Stimulated activated CD4-positive, alpha-beta T cell treated with anti-CD3 and anti-CD28 coated beads, Interleukin-4, amount 100 ng/mL, for 24 hours (primary cell): ENCODE measurements around the gene LSM7.
A peak's percentile ranks its signal among the peaks of the same experiment; 100 is the strongest.

Source experiments
- DNase-seq: peaks from one replicate; pipeline ENCODE4 v3.0.0-alpha.2; 2020

Gene LSM7

DNA sequence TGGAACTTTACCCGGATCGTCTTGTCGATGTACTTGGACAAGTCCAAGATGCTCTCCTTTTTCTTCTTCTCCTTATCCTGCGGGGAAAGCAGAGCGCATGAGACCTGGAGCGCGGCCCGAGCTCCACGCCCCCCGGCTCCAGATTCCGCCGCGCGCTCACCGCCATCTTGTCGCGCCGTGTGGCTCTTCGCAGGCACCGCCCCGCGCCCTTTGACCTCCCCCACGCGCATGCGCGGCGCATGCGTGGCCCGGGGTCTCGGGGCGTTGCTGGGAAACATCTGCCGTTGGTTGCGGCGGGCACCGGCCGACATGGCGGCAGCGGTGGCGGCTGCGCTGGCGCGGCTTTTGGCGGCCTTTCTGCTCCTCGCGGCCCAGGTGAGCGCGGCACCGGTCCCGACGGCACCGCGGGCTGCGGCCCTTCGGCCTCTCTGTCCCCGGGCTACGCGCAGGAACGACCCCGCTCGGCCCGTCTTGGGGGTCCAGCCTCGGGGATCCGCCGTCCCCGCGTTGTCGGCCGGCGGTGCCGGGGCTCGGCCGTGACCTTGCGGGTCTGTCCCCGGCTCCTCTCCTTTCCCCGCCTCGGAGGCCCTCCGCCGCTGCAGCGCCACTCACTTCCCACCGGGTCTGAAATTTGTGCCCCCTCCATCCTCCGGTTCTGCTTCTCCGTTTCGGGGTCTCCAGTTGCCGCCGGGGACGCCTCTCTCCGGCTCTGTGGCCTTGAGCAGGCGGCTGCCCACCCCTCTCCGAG, at the start of gene LSM7, which contains the start of gene SPPL2B:
Gene LSM7, minus strand, starts transcription at position 186 of the 748 bp plus-strand sequence. Its CDS starts 20 bp downstream, at position 166.
Gene SPPL2B, plus strand, starts transcription at position 284 of the 748 bp plus-strand sequence. Its CDS starts 26 bp downstream, at position 310.
- DNase-seq: peak; percentile 92

DNA sequence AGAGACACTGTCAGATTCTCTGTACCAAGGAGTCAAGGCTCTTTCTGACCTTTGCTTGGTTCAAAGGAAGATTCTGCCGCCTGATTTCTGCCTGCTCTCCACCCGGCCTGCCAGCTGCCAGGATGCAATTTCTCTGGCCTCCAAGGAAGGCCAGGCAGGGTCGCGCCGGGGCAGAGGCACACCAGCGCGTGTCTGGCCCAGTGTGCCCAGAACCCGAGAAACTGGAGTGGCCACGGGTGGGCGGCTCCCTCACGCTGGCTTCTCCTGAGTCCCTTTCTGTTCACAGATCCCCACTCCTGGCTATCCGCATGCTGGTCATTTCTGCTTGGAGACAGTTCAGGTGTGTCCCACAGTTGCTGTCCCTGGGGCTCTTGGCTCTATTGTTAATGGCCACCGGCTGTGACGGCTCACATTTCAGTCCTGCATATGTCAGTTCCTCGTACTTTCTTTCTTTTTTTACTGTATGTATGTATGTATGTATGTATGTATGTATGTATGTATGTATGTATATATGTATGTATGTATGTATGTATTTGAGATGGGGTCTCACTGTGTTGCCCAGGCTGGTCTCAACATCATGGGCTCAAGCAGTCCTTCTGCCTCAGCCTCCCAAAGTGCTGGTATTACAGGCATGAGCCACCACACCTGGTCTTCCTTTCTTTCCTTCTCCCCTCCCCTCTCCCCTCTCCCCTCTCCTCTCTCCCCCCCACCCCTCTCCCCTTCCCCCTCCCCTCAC, 48.6 kb upstream of the LSM7 start:
- DNase-seq: no peak

DNA sequence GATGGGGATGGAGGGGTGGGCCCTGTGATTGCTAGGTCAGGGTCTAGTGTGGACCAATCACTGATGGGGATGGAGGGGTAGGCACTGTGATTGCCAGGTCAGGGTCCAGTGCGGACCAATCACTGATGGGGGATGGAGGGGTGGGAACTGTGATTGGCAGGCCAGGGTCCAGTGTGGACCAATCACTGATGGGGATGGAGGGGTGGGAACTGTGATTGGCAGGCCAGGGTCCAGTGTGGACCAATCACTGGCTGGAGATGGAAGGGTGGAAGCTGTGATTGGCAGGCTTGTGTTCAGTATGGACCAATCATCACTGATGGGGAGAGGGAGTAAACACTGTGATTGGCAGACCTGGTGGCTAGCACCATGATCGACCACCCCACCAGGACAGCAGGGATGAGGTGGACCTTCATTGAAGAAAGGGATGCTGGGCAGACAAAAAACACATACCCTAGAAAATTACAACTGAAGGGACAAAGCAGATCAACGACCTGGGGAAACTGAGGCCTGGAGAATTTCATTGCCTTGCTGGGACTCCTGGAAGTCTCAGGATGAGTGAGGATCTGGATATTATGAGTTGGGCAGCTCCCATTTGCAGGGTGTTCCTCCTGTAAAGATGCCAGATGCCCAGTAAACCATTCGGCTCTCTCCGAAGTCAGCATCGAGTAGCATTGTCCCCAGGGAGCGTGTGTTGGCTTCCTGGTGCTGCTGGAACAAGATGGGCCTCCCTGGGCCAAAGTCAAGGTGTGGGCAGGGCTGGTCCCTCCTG, 47.2 kb upstream of the LSM7 start:
- DNase-seq: no peak

DNA sequence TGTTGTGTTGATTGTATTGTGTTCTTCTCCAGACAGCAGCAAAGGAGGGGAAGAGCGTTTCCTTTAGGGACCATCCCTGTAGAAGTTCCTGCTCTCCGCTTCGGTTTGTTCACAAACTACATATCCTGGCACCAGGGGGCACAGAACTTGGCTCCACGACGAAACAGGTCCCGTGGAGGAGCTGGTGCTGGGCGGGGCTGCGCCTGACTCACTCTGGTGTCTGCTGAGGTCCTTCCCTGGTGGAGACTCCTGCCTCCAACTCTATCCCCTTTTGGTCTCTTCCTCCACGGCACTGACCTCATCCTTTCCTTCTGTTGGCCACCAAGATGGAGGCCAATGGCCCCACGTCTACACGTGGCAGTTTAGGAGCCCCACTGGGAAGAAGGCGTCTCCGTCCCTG, 46.4 kb upstream of the LSM7 start:
- DNase-seq: no peak

DNA sequence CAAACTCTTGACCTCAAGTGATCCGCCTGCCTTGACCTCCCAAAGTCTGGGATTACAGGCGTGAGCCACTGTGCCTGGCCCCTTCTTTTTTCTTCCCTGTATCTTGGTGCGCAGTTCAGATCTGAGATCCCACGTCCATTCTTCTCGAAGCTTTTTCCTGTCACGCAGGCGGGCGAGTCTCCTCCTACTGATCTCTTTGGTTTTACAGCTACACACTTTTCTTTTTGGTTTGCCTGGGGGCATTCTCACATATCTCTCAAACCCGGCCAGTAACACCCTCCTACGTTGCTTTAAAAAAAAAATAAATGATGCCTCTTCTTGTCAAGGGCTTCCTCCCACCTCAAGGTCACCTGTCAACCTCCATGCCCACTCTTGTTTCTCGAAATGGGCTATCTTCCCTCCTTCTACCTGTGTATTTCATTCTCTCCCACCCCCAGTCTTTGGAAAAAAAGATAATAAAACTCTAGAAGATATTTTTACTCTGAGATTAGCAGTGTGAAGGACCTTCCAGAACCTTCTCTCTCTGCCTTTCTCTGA, 43.8 kb upstream of the LSM7 start:
- DNase-seq: no peak

DNA sequence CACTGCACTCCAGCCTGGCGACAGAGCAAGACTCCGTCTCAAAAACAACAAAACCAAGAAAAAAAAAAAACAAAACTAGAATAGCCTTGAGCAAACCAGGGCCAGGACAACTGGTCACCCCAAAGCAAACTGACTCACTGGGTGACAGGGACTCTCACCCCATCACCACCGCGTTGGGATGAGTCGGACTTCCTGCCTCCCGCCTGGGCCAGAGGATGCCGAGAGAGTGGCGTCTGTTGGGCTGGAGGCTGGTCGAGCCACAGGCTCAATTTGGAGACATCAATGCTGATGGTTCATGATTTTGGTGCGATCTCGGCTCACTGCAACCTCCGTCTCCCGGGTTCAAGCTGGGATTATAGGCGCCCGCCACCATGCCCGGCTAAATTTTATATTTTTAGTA, 43.3 kb upstream of the LSM7 start:
- DNase-seq: no peak

DNA sequence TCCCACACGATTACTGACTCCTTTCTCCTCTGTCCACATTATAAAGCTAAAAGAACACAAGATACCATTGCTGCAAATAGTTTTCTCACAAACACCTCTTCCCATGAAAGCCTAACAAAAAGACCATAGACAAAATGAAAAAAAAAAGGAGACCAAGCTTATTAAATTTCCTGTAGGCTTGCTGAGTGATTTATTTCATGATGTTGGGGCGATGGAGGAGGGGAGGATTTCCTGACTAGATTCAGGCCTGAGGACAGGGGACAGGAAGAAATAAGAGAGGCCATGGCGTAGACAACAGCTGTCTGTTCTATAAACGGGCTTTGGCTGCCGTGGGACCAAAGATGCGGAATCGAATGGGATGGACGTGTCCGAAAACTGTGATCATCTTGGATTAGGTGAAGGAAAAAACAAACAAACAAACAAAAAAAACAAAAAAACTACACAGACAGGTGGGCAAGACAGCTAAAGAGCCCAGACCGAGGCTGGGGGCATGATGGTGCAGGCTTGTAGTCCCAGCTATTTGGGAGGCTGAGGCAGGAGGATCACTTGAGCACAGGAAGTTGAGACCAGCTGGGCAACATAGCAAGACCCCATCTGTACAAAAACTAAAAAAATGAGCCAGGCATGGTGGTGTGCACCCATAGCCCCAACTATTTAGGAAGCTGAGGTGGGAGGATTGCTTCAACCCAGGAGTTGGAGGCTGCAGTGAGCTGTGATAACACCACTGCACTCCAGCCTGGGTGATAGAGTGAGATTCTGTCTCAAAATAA, 37.0 kb upstream of the LSM7 start:
- DNase-seq: no peak

DNA sequence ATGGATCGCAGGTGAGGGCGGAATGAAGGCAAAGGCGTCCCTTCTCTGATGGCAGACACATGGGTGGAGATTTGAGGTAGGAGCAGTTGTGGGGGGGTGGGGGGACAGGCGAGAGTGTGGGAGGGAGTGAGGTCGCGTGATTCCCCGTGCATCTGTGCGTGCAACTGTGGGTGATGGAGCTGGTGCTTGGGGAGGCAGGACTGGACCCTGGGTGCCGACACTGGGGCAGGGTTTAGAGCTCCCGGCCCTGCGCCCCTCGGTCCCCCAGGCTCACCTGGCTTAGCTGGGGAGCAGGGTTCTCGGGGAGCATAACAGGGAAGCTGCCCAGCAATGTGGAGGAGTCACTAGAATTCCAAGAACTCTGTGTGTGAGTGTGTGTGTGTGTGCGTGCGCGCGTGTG, 35.0 kb upstream of the LSM7 start:
- no peak for DNase-seq

DNA sequence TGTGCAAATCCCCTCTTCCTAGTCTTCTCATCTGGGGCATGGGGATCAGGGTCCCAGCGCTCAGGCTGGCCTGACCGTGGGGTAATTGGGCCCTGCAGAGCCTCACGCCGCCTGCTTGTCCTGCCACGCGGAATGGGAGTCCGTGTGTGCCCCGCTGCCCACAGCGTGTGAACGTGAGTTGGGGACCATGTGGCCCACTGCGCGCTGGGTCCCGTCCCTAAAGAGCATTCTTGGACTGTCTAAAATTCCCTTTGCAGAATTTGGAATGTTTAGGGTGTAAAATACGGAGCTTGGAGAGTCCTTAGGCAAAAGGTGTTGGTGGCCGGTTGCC, 34.5 kb upstream of the LSM7 start:
- DNase-seq: no peak

DNA sequence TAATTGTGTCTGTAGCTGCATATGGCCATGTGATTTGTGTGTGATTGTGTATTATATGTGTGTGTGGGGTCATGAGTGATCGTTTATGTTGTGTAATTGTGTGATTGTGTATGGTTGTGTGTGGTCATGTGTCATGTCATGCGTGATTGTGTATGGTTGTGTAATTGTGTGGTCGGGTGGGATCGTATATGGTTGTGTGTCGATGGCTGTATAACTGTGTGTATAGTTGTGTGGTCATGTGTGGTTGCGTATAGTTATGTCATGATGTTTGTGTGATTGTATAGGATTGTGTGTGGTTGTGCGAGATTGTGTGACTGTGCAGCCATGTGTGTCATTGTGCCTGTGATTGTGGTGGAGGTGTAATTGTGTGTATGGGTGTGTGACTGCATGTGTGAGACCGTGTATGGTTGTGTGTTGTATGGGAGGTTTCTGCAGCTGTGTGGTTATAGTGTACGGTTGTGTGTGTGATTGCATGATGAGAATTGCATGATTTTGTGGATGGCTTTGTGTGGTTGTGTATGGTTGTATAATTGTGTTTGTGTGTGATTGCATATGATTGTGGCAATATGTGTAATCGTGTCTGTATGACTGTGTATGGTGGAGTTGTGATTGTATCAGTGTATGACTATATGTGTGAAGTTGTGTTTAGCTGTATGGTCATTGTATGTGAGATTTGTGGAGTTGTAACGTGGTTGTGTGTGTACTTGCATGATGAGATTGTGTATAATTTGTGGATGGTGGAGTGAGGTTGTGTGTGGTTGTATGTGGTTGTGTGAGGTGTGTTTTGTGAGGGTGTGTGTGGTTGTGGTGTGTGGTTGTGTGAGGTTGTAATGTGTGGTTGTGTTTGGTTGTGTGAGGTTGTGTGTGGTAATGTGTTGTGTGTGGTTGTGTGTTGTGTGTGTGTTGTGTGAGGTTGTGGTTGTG, 33.9 kb upstream of the LSM7 start:
- DNase-seq: no peak

DNA sequence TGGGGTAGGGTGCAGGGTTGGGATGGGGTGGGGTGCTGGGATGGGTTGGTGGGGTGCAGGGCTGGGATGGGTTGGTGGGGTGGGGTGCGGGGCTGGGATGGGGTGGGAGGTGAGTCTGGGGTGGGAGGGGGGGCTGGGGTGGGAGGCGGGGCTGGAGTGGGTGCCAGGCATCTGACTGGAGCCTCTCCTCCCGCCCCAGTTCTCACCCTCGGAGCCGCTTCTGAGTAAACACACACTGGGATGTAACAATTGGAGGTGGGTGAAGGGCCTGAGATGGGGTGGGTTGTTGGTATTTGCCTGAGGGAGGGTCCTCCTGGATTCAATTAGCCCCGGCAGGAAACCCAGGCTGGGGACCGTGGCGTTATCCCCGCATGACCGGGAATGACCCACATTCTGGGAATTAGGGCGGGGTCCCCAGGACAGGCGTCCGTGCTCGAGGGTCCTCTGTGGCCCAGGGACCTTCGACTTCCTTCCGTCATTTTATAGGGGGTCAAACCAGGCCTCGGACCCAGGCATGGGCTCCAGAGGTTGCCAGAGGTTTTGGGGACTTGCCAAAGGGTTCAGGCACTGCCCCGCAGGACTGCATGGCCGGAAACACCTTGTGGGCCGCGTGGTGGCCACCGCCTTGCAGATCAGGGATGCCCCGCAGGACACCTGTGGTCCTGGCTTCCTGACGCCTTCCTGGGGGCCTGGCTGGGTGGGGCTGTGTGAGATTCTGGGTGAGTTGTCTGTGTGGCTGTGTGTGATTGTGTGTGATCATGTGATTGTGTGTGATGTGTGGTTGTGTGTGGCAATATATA, 33.1 kb upstream of the LSM7 start:
- DNase-seq: no peak

DNA sequence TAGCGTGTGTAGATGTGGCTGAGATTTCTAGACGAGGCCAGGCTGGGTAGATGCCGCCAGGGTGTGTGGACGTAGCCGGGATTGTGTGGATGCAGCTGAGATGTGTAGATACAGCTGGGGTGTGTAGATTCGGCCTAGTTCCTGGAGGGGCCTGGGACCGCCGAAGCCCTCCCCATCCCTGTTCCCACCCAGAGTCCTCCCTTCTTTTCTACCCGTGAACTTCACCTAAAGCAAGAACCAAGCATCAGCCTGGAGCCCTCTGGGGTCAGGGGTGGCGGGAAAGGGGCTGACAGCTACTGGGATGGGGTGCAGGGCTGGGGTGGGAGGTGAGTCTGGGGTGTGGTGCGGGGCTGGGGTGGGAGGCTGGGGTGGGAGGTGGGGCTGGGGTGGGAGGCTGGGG, 32.4 kb upstream of the LSM7 start:
- DNase-seq: no peak

DNA sequence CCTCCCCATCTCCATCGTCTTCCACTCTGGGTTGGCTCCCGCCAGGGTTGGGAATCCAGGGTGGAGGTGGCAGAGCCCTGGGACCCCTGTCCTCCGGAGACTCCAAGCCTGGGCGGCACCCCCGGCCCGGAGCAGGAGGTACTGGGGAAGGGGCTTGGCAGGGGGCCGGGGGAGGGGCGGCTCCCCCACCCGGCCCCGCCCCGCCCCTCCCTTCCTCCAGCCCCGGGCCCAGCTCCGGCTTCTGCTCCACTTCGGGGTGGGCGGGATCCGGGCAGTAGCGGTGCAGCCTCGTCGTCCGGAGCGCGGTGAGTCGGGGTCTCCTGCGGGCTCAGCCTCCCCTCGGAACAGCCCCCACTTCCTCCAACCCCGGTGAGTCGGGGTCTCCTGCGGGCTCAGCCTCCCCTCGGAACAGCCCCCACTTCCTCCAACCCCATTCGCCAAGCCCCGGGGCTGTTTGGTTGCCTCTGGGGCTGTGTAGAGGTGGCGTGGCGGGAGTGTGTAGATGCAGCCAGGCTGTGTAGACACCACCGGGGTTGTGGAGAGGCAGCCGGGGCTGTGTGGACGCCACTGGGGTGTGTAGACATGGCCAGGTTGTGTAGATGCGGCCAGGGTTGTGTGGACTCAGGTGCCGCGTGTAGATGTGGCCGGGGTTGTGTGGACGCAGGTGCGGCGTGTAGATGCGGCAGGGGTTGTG, 31.8 kb upstream of the LSM7 start, which contains the start of gene TMPRSS9:
Gene TMPRSS9, plus strand, starts transcription at position 274 of the 694 bp plus-strand sequence. CDS start 29,521 bp downstream, outside the sequence.
- DNase-seq: no peak

DNA sequence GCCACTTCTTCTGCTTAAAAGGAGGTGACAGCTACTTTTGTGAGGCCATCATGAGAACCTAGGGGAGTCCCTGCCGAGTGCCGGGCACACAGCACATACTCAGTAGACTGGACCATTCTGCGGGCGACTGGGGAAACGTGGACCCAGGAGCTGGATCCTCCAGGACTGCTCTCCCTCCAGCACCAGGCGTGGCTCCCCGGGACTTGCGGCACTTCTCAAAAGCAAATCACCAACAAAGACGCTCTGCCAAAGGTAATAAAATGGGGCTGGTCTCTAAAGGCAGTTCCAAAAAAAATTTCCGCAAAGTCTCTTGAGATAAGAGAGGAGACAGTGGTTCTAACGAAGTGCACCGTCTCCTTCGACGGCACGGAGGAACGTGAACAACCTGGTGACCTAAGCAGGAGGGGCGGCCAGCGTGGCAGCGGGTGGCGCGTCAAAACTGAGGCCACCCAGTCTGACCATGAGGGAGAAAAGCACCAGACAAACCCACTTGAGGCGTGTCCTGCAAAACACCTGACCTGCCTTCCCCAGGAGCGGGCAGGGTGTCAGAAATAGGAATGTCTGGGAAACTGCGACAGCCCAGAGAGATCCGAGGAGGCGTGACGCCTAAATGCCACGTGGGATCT, 30.3 kb upstream of the LSM7 start:
- no peak for DNase-seq

DNA sequence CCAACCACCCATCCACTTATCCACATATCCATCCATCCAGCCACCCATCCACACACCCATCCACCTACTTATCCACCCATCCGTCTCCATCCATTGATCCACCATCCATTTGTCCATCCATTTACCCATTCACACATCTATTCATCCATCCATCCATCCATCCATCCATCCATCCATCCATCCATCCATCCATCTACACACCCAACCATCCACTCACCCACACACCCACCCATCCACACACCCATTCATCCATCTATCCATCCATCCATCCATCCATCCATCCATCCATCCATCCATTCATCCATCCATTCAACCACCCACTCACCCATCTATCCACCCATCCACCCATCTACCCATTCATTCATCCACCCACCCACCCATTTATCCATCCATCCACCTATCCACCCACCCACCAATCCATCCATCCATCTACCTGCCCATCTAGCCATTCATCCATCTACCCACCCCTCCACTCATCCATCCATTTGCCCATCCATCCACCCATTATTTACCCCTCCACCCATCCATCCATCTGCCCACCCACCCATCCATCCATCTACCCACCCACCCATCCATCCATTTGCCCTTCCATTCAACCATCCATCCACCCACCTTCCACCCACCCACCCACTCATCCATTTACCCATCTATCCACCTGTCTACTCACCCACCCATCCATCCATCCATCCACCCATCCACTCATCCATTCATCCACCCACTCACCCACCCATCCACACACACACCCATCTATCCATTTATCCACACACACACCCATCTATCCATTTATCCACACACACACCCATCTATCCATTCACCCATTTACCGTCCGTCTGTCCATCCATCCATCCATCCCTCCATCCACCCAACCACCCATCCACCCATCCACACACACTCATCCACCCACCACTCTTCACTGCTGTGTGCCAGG, 29.2 kb upstream of the LSM7 start:
- DNase-seq: no peak

DNA sequence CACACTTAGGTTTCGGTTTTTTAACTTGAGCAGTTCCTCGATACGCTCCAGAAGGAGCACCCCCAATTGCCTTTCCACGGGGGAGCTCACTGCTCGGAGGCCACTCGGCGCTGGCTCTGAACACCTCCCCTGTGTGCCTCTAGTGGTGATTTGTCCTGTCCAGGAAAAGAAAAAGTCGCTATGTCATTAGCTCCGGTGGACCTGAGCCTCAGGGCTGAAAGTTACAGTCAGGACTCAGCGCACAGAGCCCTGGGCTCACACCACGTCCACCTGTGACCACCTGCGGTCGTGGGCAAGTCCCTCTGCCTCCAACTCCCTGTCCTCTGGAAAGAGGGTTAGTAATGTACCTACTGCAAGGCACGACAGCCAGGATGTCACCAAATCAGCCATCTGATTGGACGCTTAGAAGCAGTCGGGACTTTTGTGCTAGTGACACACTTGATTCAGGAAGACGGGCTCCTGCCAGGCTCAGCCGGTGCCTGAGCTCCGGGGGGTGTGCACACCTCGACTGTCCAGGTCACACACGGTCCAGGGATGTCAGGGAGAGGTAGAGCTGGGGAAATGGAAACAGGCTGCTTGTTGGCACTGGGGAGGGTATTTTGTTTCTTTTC, 27.8 kb upstream of the LSM7 start:
- no peak for DNase-seq

DNA sequence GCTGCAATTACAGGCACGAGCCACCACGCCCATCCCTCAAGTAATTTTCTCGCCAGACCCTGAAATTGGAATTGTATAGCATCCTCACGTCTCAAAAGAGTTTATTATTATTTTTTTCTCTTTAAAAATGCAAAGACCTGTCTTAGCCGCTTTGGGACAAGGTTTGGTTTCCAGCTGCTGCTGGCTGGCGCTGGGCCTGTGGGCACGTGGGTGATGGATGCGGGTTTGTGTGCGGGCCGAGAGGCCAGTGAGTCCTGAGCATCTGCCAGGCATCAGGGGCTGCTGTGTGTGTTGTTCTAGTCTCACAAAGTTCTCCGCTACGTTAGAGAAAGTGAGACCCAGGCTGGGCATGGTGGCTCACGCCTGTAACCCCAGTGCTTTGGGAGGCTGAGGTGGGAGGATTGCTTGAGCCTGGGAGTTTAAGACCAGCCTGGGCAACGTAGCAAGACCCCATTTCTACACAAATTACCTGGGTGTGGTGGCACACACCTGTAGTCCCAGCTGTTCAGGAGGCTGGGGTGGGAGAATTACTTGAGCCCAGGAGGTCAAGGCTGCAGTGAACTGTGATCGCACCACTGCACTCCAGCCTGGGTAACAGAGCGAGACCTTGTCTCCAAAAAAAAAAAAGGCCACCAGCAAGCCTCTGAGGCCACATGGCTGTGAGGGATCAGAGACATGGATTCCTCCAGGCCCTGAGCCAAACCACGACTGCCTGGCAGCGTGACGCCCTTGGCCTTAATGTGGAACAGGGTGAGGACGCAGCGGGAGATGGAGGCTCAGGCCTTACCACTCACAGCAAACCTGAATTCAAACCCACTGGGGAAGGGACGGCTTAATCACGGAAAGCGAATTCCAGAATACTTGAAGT, 27.0 kb upstream of the LSM7 start:
- no peak for DNase-seq
